ENCODE measurements around the gene EID2B. TPM values are rescaled to one million over a fixed set of nuclear protein-coding genes. Genes with fewer than 3 reads are reported as not detected.

Gene EID2B
- total RNA-seq (2014; rRNA removed; shearing (Covaris generic)) = 7.4 and 8.9 TPM in 2 replicates

GRCh38 chr19:39532233-39533002 lies at the start of gene EID2B:
EID2B (minus strand) TSS chr19:39532852; CDS start chr19:39532802, 50 bp downstream.
- DNase-seq (ENCODE audit: low read depth) = peak; percentile 93

- no peak for DNase-seq (ENCODE audit: low read depth)
Observed at GRCh38 chr19:39582442-39582841, 49.8 kb upstream of the EID2B start.

GRCh38 chr19:39568604-39569003 lies 36.0 kb upstream of the EID2B start:
- peak; percentile 80 for DNase-seq (ENCODE audit: low read depth)

- DNase-seq (ENCODE audit: low read depth) = no peak
Observed at GRCh38 chr19:39566064-39566463, 33.4 kb upstream of the EID2B start.

GRCh38 chr19:39563408-39563807 lies 30.8 kb upstream of the EID2B start:
- DNase-seq (ENCODE audit: low read depth) = peak; percentile 93

- DNase-seq (ENCODE audit: low read depth) = no peak
Observed at GRCh38 chr19:39558624-39559117, 26.0 kb upstream of the EID2B start.

GRCh38 chr19:39557811-39558623 lies 25.4 kb upstream of the EID2B start:
- peak; percentile 70 for DNase-seq (ENCODE audit: low read depth)

GRCh38 chr19:39555883-39556282 lies 23.2 kb upstream of the EID2B start:
- no peak for DNase-seq (ENCODE audit: low read depth)

GRCh38 chr19:39554701-39555311 lies 22.2 kb upstream of the EID2B start:
- no peak for DNase-seq (ENCODE audit: low read depth)

GRCh38 chr19:39553082-39553652 lies 20.5 kb upstream of the EID2B start:
- DNase-seq (ENCODE audit: low read depth) = no peak

GRCh38 chr19:39550197-39550596 lies 17.5 kb upstream of the EID2B start:
- no peak for DNase-seq (ENCODE audit: low read depth)

- DNase-seq (ENCODE audit: low read depth) = peak; percentile 32
Observed at GRCh38 chr19:39546599-39546998, 13.9 kb upstream of the EID2B start.

GRCh38 chr19:39544911-39545310 lies 12.3 kb upstream of the EID2B start:
- no peak for DNase-seq (ENCODE audit: low read depth)

- DNase-seq (ENCODE audit: low read depth) = peak; percentile 67
Observed at GRCh38 chr19:39544226-39544903, 11.7 kb upstream of the EID2B start.

- DNase-seq (ENCODE audit: low read depth) = no peak
Observed at GRCh38 chr19:39543477-39543857, 10.8 kb upstream of the EID2B start.

GRCh38 chr19:39542206-39542605 lies 9.6 kb upstream of the EID2B start:
- DNase-seq (ENCODE audit: low read depth) = no peak

GRCh38 chr19:39540333-39540673 lies 7.7 kb upstream of the EID2B start:
- no peak for DNase-seq (ENCODE audit: low read depth)

- DNase-seq (ENCODE audit: low read depth) = peak; percentile 89
Observed at GRCh38 chr19:39539518-39540332, 7.1 kb upstream of the EID2B start, which contains the start of gene EID2. EID2 (minus strand) TSS chr19:39540161; CDS start chr19:39540079, 82 bp downstream.

GRCh38 chr19:39539165-39539517 lies 6.5 kb upstream of the EID2B start:
- DNase-seq (ENCODE audit: low read depth) = no peak

- DNase-seq (ENCODE audit: low read depth) = no peak
Observed at GRCh38 chr19:39533791-39534190, 1.1 kb upstream of the EID2B start.

Measured in M059J (cell line).